GM19025 (cell line): ENCODE measurements around the gene C19orf12.
"Not testable (repeated sequence)": the region's sequence is repeated elsewhere in the genome, so short reads cannot be mapped to it uniquely, and the experiment has no call there.

ENCODE experiments used
- ATAC-seq: cut with Tn5 transposase; IDR thresholded peaks from one replicate; pipeline ENCODE4 v1.9.1; 2021; ENCODE audit warnings: mild to moderate bottlenecking, low read depth, moderate library complexity; ENCODE audit not compliant: unreplicated experiment

The C19orf12 gene

DNA sequence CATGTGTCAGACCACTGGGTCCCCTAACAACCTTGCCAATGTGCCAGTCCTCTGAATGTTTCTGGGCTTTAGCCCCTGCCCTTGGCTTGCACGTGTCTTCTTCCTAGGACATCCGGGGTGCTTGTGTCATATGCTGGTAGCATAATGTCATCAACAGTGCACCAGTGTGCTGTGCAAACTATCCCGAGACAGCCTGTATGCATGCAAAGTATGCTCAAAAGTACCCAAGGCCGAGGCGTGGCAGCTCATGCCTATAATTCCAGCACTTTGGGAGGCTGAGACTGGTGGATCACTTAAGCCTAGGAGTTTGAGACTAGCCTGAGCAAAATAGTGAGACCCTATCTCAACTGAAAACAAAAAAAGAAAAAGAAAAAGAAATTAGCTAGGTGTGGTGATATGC, 20.8 kb upstream of the C19orf12 start:
- ATAC-seq: no peak

DNA sequence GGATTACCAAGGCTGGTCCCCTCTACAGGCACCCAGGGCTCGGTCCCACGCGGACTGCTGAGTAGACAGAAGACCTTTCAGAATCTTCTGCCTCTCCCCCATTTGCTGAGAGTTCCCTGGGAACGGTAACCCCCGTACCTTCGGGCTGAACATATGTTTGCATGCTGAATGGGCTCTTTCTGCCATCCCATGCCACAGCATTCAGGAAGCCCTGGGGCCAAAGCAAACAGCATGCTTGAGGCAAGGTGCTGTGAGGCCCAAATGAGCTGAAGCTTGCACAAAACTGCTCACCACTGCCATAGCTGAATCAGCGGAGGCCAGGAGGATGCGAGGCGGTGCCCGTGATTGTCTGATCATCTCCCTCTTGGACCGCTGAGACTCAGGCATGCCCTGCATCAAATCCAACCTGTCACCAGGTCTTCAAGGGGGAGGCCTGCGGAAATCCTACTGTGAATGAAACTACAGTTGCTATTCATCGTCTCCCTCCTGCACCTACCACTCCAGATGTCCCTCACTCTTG, 16.3 kb upstream of the C19orf12 start:
- no peak for ATAC-seq

DNA sequence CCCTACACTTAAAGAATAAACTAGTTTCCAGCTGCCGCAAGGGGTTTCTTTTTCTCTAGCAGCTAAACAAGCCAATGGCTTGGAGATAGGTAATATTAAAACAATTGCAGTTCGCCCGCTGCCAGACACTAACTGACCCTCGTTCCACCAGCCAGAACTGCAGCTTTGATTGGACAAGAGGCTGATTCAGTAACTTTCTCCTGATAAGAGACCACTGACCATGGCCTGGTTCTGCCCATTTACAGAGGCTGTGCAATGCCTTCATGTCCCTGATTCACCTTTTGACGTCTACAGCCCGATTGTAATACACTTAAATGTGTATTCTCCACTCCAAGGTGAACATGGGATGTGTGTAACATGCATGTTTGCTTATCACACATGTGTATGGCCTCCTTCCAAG, 12.8 kb upstream of the C19orf12 start:
- ATAC-seq: no peak

DNA sequence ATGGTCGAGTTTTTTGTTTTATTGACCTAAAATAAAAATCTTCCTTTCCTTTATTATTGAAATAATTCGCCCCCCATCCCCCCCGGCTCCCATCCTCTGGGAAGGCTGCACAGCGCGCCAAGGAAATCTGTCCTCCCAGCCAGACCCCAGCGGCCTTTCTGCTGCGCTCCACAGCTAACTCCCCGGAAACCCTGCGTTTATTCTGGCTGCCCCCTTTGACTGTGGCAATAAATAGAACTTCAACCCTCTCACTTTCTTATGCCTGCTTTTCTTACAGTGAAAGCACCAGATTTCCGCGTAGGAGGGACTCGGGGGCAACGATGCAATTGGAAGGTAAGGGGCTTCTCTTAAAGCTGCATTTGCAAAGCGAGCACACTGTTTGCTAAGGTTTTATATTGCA, 9.7 kb upstream of the C19orf12 start:
- ATAC-seq: no peak

DNA sequence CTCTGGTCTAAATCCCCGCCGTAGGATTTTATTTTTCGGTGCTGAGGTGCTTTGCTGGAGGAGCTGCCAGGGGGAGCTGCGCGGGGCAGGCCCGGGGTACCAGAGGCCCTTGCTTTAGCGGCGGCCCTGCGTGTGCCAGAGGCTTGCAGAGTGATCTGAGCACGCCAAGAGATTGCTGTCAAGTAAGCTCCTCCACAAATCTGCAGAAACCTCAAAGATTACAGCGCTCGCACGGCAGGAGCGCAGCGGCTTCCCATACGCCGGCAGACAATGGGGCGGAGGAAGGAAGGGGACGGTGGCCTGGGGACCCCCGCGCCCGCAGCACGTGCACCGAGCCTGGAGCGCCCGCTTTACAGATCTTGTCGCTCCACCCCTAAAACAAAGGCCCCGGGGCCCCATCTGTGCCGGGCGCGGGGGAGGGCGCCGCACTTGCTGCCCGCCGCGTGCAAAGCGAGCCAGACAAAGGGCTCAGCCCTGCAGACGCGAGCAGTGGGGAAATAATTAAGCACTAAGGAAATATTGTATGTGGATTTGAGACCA, 9.1 kb upstream of the C19orf12 start:
- no peak for ATAC-seq

DNA sequence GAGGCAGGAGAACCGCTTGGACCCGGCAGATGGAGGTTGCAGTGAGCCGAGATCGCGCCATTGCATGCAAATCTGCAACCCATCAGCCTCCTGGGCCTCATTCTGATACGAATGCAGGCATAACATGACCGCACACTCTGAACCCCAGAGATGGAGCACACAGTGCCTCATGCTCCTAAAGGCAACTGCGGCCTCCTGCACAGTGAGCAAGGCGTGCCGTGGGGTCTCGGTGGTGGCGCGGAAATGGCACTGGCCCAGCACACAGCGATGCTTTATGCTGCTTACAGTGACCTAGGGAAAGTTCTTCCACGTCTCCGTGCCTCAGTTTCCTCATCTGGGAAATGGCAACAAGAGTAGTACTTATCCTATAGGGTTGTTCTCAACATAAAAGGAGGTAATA, 2.0 kb upstream of the C19orf12 start:
- ATAC-seq: no peak

DNA sequence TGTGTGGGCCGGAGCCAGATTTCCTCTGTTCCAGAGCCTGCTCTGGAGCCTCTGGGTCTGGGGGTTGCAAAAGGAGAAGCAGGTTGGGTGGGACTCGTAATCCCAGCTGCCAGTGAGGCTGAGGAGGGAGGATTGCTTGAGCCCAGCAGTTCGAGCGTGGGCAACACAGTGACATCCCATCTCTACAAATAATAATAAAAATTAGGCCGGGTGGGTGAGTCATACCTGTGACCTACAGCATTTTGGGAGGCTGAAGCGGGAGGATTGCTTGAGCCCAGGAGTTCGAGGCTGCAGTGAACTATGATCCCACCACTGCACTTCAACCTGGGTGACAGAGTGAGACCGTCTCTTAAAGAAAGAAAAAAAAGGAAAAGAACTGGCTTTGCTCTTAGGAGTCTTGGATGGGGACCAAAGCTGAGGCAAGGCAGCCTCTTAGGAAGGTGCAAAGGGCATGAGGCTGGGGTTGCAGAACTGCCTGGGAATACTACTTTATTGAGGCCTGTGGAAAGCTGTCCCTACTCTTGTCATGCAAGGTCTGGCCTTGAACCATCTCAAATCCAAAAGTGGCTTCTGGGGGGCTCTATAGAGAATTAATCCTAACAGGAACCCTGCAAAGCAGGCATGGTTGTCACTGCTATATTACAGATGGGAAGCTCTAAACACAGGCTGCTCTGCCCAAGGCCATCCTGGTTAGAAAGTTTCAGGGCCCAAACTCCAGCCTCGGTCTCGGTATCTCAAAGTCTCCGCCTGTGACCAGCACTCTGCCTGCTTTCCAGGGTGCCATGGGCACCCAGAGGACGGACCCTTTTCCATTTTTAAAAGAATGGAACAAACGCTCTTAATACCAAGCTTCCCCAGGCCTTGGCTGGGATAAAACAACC, 880 bp upstream of the C19orf12 start:
- no peak for ATAC-seq

DNA sequence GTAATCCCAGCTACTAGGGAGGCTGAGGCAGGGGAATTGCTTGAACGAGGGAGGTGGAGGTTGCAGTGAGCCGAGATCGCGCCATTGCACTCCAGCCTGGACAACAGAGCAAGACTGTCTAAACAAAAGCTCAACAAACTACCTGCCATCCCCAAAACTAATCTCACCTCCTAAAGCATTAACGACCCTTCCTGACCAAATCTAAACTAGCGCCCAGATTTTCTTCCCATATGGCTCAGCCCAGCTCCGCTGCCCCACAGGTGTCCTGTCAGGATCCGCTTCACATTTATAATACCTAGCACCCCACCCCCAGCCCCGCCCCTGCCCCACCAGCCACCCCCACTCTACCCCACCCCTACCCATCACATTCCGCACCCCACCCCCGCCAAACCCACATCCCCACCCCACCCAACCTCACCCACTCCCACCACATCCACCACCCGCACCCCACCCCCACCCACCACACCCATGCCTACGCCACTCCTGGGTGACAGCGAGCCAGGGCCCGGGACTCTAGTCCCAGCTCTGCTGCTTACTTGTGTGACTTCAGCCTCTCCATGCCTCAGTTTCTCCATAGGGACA, 599 bp downstream of the C19orf12 start:
- ATAC-seq: peak; percentile 32

DNA sequence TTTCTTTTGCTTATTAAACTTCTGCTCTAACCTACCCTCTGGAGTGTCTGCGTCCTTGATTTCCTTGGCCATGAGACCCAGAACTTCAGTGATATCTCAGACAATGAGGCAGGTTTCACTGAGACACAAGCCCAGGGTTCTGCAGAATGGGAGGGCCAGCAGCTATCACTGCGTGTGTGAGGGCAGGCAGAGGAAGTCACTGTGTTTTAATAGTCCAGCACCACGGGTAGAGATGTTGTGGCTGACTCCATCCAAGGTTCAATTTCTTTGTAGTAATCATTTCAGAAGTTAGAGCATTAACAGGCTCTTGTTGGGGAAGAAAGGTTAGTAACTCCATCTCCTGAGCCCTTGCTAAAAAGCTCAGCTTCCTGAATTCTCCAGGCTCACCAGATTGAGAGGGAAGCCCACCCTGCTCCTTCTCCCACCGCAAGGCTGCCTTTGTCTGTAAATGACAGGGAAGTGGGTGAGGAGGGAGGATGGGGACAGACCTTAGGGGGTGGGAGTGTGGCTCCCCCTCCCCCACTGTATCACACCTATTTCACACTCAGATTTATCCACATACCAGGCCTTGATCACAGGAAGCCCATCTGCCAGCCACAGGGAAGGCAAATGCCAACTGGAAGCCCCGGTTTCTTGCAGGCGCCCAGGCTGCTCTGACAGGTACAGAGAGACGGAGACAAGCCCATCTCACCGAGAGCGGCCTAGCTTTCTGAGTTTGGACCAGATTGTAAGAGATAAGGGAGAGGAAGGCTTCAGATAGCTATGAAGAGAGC, 2.1 kb downstream of the C19orf12 start:
- ATAC-seq: no peak

DNA sequence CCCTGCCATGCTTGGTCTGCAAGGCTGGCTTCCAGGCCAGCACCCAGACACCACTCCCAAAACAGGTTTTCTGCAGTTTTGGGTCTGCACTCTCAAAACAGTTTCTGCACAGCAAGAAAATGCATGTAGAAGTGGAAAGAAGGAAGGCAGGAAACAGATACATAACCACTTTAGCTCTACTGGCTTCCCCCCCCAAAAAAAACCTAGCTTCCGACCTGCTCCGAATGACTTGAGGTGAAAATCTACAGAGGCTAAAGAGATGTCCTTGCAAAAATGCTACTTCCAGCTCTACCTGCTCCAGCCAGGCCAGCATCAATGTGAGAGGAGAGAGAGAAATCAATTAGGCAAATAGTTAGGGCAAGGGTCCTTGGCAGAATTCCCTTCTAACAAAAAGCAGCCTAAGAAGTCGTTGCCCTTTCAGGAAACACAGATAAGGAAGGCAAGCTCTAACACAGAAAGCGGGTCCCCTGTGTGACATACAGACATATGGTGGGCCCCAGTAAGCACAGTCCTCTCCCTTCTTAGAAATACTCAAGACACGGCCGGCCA, 3.4 kb downstream of the C19orf12 start:
- ATAC-seq: no peak

DNA sequence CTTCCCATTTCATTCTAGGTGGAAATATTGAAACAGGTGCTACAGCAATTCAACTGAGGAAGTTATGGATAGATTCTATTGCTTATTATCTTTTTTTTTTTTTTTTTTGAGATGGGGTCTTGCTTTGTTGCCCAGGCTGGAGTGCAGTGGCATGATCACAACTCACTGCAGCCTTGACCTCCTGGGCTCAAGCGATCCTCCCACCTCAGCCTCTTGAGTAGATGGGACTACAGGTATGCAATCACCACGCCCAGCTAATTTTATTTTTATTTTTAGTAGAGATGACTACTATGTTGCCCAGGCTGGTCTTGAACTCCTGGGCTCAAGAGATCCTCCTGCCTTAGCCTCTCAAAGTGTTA, 5.6 kb downstream of the C19orf12 start:
- ATAC-seq: not testable (repeated sequence)

DNA sequence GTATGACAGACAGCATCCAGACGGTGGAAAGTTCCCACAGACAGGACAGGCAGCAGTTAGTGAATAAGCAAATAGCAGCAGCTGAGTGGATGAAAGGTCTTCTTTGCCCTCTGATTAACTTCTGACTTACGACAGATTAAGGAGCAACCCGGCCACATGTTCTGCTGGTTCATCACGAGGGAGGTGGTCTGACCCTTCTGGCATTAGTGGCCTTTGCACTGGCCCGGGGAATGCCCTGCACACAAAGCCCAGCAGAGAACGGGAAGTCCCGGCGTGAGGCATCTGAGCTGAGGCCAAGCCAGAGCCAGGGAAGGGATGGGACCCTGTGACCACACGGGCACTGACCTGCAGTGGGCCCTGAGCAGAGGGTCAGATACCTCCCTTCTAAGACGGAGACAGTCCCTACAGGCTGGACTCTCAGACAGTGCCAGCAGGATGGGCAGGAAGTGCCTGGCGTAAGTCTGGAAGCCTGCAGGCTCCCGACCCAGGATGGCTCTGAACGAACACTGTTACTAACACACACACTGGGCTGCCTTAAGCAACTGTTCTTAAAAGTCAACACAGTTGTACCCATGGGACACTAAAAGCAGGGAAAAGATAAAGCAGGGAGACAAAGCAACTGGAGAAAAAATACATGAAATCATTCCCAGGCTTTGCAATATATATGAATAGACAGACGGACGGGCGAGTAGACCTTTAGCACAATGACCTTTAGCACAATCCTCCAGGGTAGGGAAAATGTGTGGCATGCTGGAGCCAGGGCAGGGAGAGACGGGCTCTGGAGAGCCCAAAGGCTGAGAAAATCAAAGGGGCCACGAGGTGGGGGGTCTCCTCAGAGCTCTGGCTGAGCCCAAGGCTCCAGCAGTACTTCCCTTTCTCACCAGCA, 6.3 kb downstream of the C19orf12 start:
- ATAC-seq: no peak

DNA sequence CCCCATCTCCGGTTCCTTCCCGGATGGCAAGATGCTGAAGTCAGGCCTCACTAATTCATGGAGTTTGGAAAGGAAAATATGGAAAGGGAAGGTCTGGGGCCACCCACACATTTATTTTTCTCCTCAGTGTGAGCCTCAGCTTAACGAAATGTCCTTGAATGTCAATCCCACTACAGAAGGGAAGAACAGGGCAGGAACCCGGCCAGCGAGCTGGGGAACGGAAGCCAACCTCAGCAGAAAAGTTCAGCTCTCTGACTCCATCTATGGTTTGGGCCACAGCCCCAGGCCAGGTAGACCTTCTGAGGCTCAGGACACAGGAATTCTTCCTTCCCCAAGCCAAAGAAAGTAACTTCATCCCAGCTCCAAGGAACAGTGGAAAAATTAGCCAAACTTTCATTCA, 8.4 kb downstream of the C19orf12 start:
- no peak for ATAC-seq

DNA sequence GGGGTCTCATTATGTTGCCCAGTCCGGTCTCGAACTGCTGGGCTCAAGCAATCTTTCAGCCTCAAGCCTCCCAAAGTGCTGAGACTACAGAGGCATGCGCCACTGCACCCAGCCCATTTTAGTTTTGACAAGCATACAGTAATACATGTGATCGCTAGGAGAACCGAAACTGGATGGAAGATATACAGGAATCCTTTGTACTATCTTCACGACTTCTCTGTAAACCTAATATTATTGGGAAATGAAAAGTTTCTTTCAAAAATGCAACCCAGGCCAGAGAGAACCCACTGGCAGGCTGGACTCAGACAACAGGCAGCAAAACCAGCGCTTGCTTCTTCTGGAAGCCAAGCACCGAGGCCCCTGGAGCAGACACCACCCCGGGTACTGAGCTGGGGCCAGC, 9.4 kb downstream of the C19orf12 start:
- ATAC-seq: no peak

DNA sequence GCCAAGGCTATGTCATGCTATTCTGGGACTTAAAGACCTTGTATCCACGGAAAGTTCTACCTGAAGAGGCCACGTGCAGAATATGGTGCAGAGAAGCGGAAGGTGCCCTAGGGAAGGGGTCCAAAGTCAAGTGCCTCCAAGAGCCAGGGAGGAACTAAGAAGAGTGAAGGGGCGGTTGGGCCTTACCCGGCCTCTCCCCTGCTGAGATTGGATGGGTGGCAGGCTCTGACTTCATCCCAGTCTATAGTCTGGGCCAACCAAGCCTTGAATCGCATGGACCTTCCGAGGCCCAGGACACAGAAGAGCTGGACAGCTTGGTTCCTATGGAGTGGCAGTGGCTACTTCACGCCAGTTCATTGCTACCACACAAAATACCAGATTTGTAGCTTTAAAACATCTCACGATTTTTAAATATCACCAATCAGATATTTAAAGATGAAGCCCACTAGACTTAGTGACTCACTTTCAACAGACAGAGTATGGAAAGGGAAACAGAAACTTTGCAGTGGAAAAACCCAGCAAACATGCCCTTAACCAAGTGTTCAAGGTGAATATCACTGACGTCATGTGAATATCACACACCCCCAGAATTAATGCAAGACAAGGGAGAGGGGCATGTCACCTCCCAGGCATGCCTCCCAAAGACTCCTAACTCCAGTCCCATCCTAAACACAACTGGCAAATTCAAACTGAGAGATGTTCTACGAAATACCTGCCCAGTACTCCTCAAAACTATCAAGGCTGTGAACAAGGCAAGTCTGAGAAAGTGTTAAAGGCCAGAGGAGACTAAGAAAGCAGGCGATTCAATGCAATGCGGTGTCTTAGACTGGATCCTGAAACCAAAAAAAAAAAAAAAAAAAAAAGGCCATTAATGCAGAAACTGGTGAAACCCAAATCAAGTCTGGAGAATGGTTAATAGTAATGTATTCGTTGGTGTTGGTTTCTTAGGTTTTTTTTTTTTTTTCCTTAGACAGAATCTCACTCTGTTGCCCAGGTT, 10.2 kb downstream of the C19orf12 start:
- peak; percentile 91 for ATAC-seq

DNA sequence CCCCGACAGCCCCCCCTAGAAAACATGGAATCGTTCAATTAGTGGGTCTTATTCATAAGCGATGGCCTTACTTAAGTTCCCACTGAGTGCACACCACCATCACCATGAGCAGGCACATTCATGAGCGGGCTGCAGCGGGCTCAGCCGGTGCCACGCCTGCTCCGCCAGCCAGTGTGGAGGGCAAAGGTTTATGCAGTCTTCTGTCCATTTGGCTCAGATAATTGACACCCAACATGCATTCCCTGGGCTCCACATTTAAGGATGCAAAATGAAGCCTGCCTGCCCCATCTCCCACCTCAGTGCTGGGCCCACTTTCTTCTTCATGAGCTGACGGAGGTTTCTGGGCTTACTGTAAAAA, 12.1 kb downstream of the C19orf12 start:
- ATAC-seq: no peak

DNA sequence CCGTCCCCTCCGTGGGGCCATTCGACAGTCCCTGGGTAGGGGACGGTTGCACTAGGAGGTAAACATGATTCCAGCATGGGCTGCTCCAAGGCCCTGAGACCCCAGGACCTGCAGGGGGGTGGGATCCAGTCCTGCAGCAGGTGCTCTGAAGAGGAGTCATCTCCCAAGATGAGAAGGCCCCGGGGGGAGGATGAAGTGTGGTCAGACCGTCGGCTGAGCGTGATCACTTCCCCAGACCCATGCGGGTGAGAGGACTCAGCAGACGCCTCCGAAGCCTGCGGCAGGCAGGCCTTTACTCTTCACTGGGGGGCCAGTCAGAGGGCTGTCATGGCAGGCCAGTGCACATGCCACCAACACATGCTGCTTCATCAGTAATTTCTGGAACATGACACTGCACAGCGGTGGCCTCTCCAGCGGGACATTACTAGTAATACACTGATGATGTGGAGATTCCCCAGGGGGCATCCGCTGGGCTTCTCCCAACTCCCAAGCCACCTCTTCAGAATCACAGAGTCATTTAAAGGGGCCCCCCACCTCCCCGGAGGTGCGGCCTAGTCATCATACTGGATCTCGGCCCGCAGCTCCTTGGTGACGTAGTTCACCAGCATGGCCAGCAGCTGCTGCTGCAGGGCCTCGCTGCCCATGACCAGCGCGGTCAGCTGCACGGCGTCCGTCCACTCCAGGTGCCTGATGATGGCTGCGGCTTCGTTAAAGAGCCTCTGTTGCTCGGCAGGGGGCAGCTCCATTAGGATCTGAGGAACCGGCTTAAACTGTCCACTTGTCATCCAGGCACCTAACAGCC, 12.7 kb downstream of the C19orf12 start:
- ATAC-seq: no peak

DNA sequence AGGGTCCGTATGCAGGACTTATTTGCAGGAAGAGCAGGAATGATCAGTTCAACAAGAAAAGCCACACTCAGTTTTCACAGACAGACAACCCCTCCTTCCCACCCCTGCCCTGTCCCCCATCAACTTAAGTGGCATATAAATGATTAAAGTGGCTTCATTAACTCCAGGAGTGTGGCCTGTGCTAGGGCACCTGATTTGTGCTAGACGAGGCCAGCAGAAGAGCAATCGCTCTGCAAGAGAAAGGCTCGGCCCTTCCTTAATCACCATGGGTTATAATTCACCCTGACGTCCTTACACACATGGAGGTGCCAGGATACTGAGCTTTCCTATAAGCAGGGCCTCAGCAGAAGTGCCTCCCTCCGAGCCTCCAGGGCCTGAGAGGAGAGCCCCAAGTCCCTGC, 14.6 kb downstream of the C19orf12 start:
- ATAC-seq: no peak
